LNCaP clone FGC (cell line): ENCODE measurements around the gene IFT81.

Experiments used
- DNase-seq: peaks from one replicate; pipeline ENCODE4 v3.0.0-alpha.2; 2011; ENCODE audit warnings: low read depth
- H3K4me3 ChIP-seq: 2 replicates; pipeline ENCODE4 v1.5.1; 2011; ENCODE audit warnings: mild to moderate bottlenecking, low read depth, low read length, control low read depth
- TF ChIP-seq, protein P1 (sequence below): IDR thresholded peaks from 2 replicates; pipeline ENCODE4 v1.5.1; 2012; ENCODE audit warnings: mild to moderate bottlenecking; ENCODE audit not compliant: control insufficient read depth, insufficient read depth; ENCODE audit errors: extremely low read depth

Gene IFT81

DNA sequence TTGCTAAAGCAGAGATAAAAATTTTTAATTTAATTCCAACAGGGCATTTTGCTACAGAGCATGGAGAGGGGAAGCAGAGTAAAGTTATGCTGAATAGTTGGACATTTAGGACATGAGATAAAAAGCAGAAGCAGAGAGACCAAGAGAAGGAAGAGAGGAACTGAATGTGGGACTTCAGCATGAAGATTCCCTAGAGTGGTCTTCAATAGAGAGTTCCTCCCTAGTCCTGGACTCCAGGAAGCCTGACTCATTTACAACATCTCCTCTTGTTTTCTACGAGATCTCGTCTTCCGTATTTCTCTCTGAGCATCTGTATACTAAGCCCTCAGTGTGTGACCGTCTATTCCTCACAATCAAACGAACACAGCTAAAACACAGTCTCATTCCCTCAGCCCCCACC is 35.2 kb upstream of the IFT81 start:
- TF ChIP-seq, protein P1, sequence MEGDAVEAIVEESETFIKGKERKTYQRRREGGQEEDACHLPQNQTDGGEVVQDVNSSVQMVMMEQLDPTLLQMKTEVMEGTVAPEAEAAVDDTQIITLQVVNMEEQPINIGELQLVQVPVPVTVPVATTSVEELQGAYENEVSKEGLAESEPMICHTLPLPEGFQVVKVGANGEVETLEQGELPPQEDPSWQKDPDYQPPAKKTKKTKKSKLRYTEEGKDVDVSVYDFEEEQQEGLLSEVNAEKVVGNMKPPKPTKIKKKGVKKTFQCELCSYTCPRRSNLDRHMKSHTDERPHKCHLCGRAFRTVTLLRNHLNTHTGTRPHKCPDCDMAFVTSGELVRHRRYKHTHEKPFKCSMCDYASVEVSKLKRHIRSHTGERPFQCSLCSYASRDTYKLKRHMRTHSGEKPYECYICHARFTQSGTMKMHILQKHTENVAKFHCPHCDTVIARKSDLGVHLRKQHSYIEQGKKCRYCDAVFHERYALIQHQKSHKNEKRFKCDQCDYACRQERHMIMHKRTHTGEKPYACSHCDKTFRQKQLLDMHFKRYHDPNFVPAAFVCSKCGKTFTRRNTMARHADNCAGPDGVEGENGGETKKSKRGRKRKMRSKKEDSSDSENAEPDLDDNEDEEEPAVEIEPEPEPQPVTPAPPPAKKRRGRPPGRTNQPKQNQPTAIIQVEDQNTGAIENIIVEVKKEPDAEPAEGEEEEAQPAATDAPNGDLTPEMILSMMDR: no peak
- DNase-seq: no peak

DNA sequence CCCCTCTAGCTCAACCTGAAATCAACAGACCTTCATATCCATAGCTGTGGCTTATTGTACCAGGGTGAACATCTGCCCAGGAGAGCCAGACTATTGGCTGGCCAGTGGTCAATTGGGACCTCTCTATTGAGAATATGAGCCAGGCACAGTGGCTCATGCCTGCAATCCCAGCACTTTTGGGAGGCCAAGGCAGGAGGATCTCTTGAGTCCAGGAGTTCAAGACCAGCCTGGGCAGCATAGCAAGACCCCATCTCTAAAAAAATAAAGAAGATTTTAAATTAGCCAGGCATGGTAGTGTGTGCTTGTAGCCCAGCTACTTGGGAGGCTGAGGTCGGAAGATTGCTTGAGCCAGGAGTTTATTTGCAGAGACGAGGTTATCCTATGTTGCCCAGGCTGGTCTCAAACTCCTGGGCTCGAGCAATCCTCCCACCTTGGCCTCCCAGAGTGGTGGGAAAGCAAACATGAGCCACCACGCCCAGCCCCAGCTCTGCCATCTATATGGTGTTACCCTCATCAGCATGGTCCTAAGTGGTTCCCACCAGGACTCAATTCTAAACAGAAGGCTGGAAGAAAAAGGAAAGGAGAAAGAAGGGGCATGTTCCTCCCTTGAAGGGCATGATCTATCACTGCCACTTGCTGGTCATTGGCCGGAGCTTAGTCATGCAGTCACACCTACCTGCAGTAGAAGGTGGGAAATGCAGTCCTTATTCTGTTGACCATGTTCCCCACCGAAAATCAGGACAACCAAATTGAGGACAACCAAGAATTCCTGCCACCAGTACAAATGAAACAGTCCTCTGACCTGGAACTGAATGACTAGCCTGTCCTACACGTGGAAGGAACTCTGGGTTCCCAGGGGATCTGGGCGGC is 33.7 kb upstream of the IFT81 start:
- H3K4me3 ChIP-seq: no peak overlapping the region
- DNase-seq: no peak
- TF ChIP-seq, protein P1: no peak

More for the DNA sequence above, 35.2 kb upstream of the IFT81 start:
- no peak overlapping the region for H3K4me3 ChIP-seq

DNA sequence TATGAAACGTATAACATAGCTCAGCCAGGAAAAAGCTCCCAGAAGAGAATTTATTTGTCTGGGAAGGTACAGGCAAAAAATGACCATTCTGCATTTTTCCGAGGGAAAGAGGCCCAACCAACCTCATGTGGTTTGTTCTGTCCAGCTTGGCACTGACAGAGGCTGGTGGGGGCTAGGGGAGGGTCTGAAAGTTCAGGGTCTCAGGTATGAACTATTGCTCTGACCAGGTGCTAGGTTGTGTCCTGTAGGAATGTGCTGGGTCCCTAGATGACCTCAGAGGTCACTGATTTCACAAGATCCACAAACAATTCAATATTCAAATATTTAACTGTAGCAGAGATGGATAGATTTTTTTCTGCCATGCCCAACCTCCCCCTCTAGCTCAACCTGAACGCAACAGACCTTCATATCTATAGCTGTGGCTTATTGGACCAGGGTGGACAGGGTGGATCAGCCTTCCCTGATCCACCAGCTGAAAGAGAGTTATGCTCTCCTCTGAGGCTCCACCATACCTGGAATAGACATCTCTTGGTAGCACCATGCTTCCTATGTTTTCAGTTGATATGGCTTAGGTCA is 32.9 kb upstream of the IFT81 start:
- no peak overlapping the region for H3K4me3 ChIP-seq
- no peak for DNase-seq
- TF ChIP-seq, protein P1: no peak

DNA sequence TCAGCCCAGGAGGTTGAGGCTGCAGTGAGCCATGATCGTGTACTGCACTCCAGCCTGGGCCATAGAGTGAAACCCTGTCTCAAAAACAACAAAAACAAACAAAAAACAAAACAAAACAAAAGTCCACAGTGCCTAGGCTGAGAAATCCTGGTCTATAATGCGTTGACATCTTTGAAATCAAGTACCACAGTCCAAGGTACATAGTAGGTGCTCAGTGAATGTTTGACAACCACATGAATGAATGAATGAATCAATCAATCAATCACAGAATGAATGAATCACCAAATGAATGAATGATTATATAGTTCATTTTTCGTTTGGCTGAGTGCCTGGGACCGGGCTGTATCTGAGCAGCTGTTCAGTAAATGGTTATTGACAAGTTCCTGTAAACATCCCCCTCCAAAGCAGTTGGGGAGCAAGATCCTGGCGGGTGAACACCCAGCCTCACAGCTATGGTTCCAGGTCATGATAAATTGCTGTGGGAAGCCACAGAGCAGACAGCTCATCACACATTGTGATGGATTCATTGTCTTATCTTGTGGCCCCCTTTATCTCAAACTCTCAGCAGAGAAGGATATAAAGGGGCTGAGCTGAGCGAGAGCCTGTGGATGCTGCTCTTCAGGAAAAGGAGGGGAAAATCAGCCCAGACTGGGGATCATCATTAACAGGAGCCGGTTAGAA is 30.4 kb upstream of the IFT81 start:
- DNase-seq: no peak
- TF ChIP-seq, protein P1: no peak
- no peak overlapping the region for H3K4me3 ChIP-seq

DNA sequence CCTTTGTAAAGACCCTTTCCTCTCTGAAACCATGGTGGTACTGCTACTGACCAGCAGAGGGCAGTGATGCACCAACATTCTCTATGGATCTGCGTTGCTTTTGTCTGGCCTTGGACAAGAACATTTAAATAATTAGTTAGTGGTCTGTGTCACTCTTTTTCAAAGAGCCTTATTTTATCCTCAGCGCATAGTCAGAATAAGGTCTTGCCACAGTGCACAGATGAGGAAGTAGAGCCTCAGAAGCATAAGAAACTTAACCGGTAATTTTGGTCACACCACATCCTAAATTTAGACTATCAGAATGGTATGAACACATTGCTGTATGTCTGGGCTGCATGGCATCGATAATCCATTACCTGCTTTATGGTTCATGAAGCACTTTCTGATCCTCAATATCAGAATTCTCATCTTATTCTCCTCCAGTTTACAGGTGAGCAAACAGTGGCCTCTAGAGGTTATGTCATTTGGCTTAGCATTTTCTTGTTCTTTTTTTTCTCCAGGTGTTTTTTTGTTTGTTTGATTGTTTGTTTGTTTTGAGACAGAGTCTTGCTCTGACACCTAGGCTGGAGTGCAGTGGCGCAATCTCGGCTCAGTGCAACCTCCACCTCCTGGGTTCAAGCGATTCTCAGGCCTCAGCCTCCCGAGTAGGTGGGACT is 23.7 kb upstream of the IFT81 start:
- TF ChIP-seq, protein P1: peak; percentile 94
- DNase-seq: peak; percentile 32

DNA sequence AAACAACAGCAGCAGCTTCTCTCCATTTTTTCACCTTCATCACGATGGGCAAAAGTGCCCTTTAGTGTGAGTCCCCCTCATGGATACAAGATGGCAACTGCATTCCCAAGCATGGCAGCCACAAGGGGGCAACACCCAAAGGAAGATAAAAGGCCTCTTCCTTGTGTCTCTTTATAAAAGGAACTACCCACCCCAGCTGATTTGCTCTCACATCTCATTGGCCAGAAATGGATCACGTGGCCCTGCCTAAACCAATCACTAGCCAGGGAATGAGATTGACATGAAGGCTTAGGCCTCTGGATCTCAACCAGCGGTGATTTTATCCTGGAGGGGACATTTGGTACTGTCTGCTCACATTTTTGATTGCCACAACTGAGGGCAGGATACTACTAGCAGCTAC is 21.9 kb upstream of the IFT81 start:
- TF ChIP-seq, protein P1: no peak
- H3K4me3 ChIP-seq: no peak overlapping the region
- DNase-seq: peak; percentile 34

More for the DNA sequence above, 23.7 kb upstream of the IFT81 start:
- no peak overlapping the region for H3K4me3 ChIP-seq
